ENCODE results near the gene RCN2.

- TF ChIP-seq CTCF (IDR thresholded peaks at IDR 0.05; ENCODE audit: insufficient read depth, low read length) (no peak), POLR2AphosphoS5 (IDR thresholded peaks at IDR 0.05; ENCODE audit: low read depth) (no peak), GABPA (IDR thresholded peaks at IDR 0.05; ENCODE audit: low read depth) (no peak), SPI1 (IDR thresholded peaks at IDR 0.05; ENCODE audit: borderline replicate concordance, low read depth) (peak; percentile 82), REST (IDR thresholded peaks at IDR 0.05; ENCODE audit: insufficient replicate concordance, low read depth) (no peak)
These were observed 52.2 kb downstream of the RCN2 start for GRCh38 chr15:76983590-76984375.

Measured in HL-60 (cell line).